ENCODE results near the gene C19orf25. TPM values are rescaled to one million over a fixed set of nuclear protein-coding genes. Genes with fewer than 3 reads are reported as not detected.

C19orf25 gene
- total and polyA plus RNA-seq, 9 of the 15 experiments (the other 6 are each of a cell fraction or from before 2014, with no cell fraction given) = 0.79 to 96.0 (median 36.1) TPM

DNA sequence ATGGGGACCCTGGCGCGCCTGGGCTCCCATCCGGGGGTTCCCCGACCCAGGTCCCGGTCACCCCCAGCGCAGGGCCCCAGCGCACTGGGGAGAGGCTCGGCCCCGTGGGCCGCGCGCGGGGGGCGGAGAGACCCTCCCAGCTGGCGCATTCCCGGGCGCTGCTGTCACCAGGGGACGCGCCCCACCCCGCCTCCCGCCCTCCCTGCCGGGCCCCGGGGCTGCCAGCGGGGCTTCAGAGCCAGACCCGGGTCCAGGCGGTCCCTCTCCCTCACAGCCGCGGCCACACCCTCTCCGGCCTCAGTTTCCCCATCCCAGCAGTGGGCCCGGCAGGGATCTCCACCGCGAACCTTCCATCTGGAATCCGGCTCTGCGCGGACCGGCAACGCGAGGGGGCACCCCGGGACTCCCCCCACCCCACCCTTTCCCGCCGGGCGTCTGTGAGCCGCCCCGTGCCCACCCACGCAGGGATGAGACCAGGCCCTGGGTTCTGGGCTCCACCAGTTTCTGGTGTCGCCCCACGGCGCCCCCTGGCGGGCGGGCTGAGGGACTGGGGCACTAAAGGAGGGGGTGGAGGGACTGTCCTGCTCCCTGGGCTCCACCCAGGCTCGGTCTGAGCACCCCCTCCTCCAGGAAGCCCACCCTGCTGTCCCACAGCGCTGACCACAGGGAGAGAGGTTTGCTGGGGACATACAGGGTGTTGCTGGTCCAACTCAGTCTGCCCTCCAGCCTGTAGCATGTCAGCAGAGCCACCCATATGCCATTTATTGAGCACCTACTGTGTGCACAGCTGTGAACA, 34.7 kb upstream of the C19orf25 start (continued):
- TF ChIP-seq ZNF740 (CRISPR knock-in tag; IDR thresholded peaks at IDR 0.05) (0 out of 2 replicates have a peak, but pooled peaks have one; percentile 47), ZNF740 (tag; IDR thresholded peaks at IDR 0.05) (no peak), FOXK1 (CRISPR knock-in tag; IDR thresholded peaks at IDR 0.05; ENCODE audit: borderline replicate concordance) (peak; percentile 49; the same call in 1 of the 2 replicates), EGR1 (conservative IDR thresholded peaks at IDR 0.05) (peak; percentile 95), YY1 (IDR thresholded peaks at IDR 0.05; ENCODE audit: borderline replicate concordance in 1 of 3, control insufficient read depth in 1 of 3, extremely low read depth in 1 of 3, insufficient read depth in 3 of 3, insufficient read length in 1 of 3, insufficient replicate concordance in 2 of 3, low read depth in 1 of 3, low read length in 2 of 3) (peak in 2 of 3 experiments; percentile 17 to 29), KDM1A (IDR thresholded peaks at IDR 0.05) (peak in 1 of 2 experiments; percentile 69; a peak in 3 of 4 replicates), HMG20B (CRISPR knock-in tag; IDR thresholded peaks at IDR 0.05) (0 out of 2 replicates have a peak, but pooled peaks have one; percentile 59), NBN (IDR thresholded peaks at IDR 0.05; ENCODE audit: low read depth) (no peak), ZNF24 (IDR thresholded peaks at IDR 0.05) (no peak), E2F8 (IDR thresholded peaks at IDR 0.05; ENCODE audit: low read depth, partially characterized antibody) (peak; percentile 30), CREB3 (tag; conservative IDR thresholded peaks at IDR 0.05; ENCODE audit: low read depth) (no peak), MYNN (IDR thresholded peaks at IDR 0.05) (peak; percentile 56; the same call in 1 of the 2 replicates), MYNN (CRISPR knock-in tag; IDR thresholded peaks at IDR 0.05) (no peak), TSC22D4 (tag; IDR thresholded peaks at IDR 0.05) (no peak), ARID2 (IDR thresholded peaks at IDR 0.05) (0 out of 2 replicates have a peak, but pooled peaks have one; percentile 48), NEUROD1 (IDR thresholded peaks at IDR 0.05; ENCODE audit: borderline replicate concordance, low read depth, low read length, partially characterized antibody) (peak; percentile 31)
- TF ChIP-seq, protein P1, sequence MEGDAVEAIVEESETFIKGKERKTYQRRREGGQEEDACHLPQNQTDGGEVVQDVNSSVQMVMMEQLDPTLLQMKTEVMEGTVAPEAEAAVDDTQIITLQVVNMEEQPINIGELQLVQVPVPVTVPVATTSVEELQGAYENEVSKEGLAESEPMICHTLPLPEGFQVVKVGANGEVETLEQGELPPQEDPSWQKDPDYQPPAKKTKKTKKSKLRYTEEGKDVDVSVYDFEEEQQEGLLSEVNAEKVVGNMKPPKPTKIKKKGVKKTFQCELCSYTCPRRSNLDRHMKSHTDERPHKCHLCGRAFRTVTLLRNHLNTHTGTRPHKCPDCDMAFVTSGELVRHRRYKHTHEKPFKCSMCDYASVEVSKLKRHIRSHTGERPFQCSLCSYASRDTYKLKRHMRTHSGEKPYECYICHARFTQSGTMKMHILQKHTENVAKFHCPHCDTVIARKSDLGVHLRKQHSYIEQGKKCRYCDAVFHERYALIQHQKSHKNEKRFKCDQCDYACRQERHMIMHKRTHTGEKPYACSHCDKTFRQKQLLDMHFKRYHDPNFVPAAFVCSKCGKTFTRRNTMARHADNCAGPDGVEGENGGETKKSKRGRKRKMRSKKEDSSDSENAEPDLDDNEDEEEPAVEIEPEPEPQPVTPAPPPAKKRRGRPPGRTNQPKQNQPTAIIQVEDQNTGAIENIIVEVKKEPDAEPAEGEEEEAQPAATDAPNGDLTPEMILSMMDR (IDR thresholded peaks at IDR 0.05 in 2 of 3, conservative IDR thresholded peaks at IDR 0.05 in 1 of 3; ENCODE audit: insufficient read depth in 2 of 3, low read depth in 1 of 3, low read length in 3 of 3) = peak; percentile 83 to 89 (median 88)
- TF ChIP-seq, protein P2, sequence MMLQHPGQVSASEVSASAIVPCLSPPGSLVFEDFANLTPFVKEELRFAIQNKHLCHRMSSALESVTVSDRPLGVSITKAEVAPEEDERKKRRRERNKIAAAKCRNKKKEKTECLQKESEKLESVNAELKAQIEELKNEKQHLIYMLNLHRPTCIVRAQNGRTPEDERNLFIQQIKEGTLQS (IDR thresholded peaks at IDR 0.05) = peak; percentile 36; the same call in 1 of the 2 replicates
- TF ChIP-seq, protein P2 (CRISPR knock-in tag; conservative IDR thresholded peaks at IDR 0.05) = no peak

All from K562 (cell line).